Kidney (tissue), 14 donors: ENCODE results near the gene SLC10A6. TPM values are rescaled to one million over a fixed set of nuclear protein-coding genes. Genes with fewer than 3 reads are reported as not detected.

Experiments used
- DNase-seq, 5 donors: peaks; one replicate each; pipeline ENCODE4 v3.0.0-alpha.2; 2013 to 2020
- FAIRE-seq: peaks from 2 replicates; lab custom pipeline; 2012; peaks lifted over from hg19 to GRCh38; lab: Jason Lieb, UNC
- H3K27ac ChIP-seq, 2 donors: one replicate each; pipeline ENCODE4 v1.7.0; 2013; ENCODE audit warnings: low read depth in 2 of 2, low read length in 2 of 2, inconsistent platforms in 1 of 2
- H3K27me3 ChIP-seq: one replicate; pipeline ENCODE4 v1.7.1; 2013; ENCODE audit warnings: low read length, inconsistent platforms; ENCODE audit not compliant: control insufficient read depth, insufficient read depth
- H3K36me3 ChIP-seq, 3 donors: one replicate each; pipeline versions ENCODE4 v1.7.0 to v1.7.1; 2013; ENCODE audit warnings: low read length in 3 of 3, control low read depth in 1 of 3, inconsistent platforms in 1 of 3; ENCODE audit not compliant: insufficient read depth in 3 of 3, control insufficient read depth in 2 of 3
- H3K4me1 ChIP-seq, 3 donors: one replicate each; pipeline versions ENCODE4 v1.7.0 to v1.7.1; 2013; ENCODE audit warnings: low read length in 3 of 3, inconsistent platforms in 1 of 3, low read depth in 1 of 3; ENCODE audit not compliant: control insufficient read depth in 2 of 3, insufficient read depth in 2 of 3
- H3K4me3 ChIP-seq, 3 donors: one replicate each; pipeline versions ENCODE4 v1.7.0 to v1.8.1; 2013; ENCODE audit warnings: low read length in 3 of 3, control low read depth in 1 of 3, inconsistent platforms in 1 of 3
- H3K9ac ChIP-seq, 3 donors: one replicate each; pipeline versions ENCODE4 v1.7.0 to v1.7.1; 2013; ENCODE audit warnings: low read length in 3 of 3, control low read depth in 1 of 3, inconsistent platforms in 1 of 3
- H3K9me3 ChIP-seq, 3 donors: one replicate each; pipeline versions ENCODE4 v1.7.0 to v1.7.1; 2013; ENCODE audit warnings: low read length in 3 of 3, control low read depth in 1 of 3, inconsistent platforms in 1 of 3; ENCODE audit not compliant: control insufficient read depth in 2 of 3, insufficient read depth in 1 of 3
- intact Hi-C: fragments of 100-400 bp; cut with DNase I; formaldehyde crosslinking; loops from one replicate; pipeline ENCODE4 v1.11.1; 2022
- polyA plus RNA-seq: library from polyadenylated mRNA; stranded (reverse); fragments of 350-450 nt; fragmentation: Illumina TruSeq; extraction: RNeasy Lipid Tissue Mini Kit (QIAGEN cat#74804); gene quantifications from one replicate; pipeline ENCODE4 v1.2.3, GENCODE V29; 2014; ENCODE audit warnings: low read depth, low replicate concordance; ENCODE audit not compliant: insufficient read depth
- total RNA-seq: library from RNA; stranded (reverse); fragmentation: NEBNext Ultra II Directional; extraction: Animal tissue kit (Norgen Biotek cat#: 25700); gene quantifications from one replicate; pipeline ENCODE4 v1.2.1, GENCODE V29; 2021
- TF ChIP-seq, protein P1 (sequence below): IDR thresholded peaks from 3 replicates; pipeline ENCODE4 v1.5.1; 2012; ENCODE audit warnings: mild to moderate bottlenecking, moderate library complexity, borderline replicate concordance; ENCODE audit not compliant: insufficient read depth; ENCODE audit errors: extremely low read depth
- donor health status: control.
- donor health status: control.
- donor health status: control.
- donor health status: control.
- donor health status: control.
- donor health status: DM: yes; HTN: yes; CAD: no.
- donor health status: Normal renal cell carcinoma (clear cell type).

Gene SLC10A6
- total and polyA plus RNA-seq, 2 donors from 2014 or later = 1.4 TPM; not detected in 1

DNA sequence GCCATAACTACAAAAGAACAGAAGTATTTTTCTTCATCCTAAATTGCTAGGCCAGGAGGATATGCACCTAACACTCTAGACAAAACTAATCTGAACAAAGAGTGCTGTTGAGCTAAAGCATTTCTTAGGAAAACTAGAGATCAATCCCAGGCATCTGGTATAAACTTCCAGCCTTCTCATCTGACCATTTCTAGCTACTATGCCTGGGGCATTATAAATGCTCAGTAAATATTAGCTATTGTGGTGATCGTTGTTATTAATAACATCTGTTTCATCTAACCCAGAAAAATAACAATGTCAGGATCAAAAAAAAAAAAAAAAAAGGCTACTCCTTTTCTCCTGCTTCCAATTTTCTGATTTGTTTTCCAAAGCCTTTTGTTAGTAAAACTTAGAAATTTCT, 7.7 kb upstream of the SLC10A6 start:
- DNase-seq (no peak), FAIRE-seq (no peak)
- TF ChIP-seq, protein P1, sequence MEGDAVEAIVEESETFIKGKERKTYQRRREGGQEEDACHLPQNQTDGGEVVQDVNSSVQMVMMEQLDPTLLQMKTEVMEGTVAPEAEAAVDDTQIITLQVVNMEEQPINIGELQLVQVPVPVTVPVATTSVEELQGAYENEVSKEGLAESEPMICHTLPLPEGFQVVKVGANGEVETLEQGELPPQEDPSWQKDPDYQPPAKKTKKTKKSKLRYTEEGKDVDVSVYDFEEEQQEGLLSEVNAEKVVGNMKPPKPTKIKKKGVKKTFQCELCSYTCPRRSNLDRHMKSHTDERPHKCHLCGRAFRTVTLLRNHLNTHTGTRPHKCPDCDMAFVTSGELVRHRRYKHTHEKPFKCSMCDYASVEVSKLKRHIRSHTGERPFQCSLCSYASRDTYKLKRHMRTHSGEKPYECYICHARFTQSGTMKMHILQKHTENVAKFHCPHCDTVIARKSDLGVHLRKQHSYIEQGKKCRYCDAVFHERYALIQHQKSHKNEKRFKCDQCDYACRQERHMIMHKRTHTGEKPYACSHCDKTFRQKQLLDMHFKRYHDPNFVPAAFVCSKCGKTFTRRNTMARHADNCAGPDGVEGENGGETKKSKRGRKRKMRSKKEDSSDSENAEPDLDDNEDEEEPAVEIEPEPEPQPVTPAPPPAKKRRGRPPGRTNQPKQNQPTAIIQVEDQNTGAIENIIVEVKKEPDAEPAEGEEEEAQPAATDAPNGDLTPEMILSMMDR = no peak
- no peaks in the 10 kb centered on the region for H3K9me3 ChIP-seq
- no peaks in the 10 kb centered on the region for H3K27me3 ChIP-seq
- intact Hi-C loops = no loop called here
- H3K4me3 ChIP-seq = no peak overlapping the region
- no peak overlapping the region for H3K27ac ChIP-seq
- H3K4me1 ChIP-seq = no peaks in the 10 kb centered on the region
- no peak overlapping the region for H3K9ac ChIP-seq
- no peaks in the 10 kb centered on the region for H3K36me3 ChIP-seq

DNA sequence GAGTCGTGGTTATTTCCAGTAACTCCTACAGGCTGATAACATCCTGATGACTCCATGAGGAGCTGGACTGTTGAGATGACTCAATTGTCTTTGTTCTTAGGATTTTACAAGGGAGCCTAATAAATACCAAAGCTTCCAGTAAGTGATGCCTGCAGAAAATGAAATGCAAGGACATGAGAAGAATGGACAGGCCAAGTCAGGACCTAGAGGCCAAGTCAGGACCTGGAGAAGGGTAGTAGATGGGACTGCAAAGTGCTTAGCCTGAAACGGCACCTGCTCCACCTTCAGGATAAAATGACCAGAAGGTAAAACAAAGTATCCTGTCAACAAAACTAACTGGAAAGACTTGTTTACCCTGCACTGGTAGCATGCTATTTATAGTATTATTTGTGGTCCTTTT, 6.4 kb upstream of the SLC10A6 start:
- FAIRE-seq (no peak), DNase-seq (no peak)
- H3K4me3 ChIP-seq = no peak overlapping the region
- TF ChIP-seq, protein P1 = no peak
- H3K27ac ChIP-seq = no peak overlapping the region
- no peaks in the 10 kb centered on the region for H3K36me3 ChIP-seq
- H3K4me1 ChIP-seq = no peaks in the 10 kb centered on the region
- H3K9ac ChIP-seq = no peak overlapping the region
- intact Hi-C loops = no loop called here
- H3K9me3 ChIP-seq = no peaks in the 10 kb centered on the region
- H3K27me3 ChIP-seq = no peaks in the 10 kb centered on the region

DNA sequence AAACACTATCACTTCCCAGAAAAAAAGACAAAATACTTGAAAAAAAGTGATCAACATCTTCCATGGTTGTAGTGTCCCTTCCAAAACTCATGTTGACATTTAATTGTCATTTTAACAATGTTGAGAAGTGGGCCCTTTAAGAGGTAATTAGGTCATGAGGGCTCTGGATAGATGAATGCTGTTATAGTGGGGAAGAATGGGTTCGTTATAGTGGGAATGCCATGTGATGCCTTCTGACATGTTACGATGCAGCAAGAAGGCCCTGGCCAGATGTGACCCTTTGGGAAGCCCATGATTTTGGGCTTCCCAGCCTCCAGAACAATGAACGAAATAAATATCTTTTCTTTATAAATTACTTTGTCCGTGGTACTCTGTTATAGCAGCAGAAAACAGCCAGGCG, 4.0 kb upstream of the SLC10A6 start:
- H3K36me3 ChIP-seq = no peaks in the 10 kb centered on the region
- no peaks in the 10 kb centered on the region for H3K9me3 ChIP-seq
- TF ChIP-seq, protein P1 = no peak
- no peak overlapping the region for H3K4me3 ChIP-seq
- H3K9ac ChIP-seq = no peak overlapping the region
- intact Hi-C loops = no loop called here
- no peaks in the 10 kb centered on the region for H3K27me3 ChIP-seq
- DNase-seq = no peak
- no peak for FAIRE-seq
- no peak overlapping the region for H3K27ac ChIP-seq
- H3K4me1 ChIP-seq = no peaks in the 10 kb centered on the region

DNA sequence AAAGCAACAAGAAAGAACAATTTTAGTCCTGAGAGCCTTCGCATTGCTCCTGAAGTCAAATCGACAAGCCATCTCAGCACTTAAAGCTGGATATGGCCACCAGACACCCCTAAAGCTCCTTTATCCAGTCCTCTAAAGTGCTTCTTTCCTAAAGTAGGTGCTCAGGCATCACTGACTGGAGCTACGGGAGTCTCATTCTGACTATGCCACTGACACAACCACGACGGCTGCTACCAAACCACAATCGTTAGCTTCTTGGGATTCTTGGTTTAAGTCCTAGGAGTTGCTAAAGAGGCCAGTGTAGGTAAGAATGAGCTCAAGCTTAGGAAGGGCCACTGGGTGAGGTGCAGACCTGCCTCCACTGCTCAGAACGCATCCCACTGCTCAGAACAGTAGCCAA, 1.0 kb downstream of the SLC10A6 start:
- Histone ChIP-seq H3K4me1 (peaks cover 0 to 2% (median 0%) of the 10 kb centered on the region in 3 donors), H3K4me3 (no peak overlapping the region), H3K36me3 (no peaks in the 10 kb centered on the region), H3K27ac (no peak overlapping the region), H3K27me3 (no peaks in the 10 kb centered on the region), H3K9ac (no peak overlapping the region), H3K9me3 (no peaks in the 10 kb centered on the region)
- FAIRE-seq (no peak), DNase-seq (no peak)
- TF ChIP-seq, protein P1 = no peak
- intact Hi-C loops = no loop called here
